Measurements from ENCODE around the gene OR2C1. TPM values are rescaled to one million over a fixed set of nuclear protein-coding genes. Genes with fewer than 3 reads are reported as not detected.

Gene OR2C1
- total and polyA plus RNA-seq, 9 donors = 0.11 to 0.35 (median 0.19) TPM; not detected in 2

- WGBS (ENCODE audit: insufficient coverage) = no CpG with 5 or more reads among the region's 4 CpGs
- H3K27ac ChIP-seq (ENCODE audit: low read length) = no peak overlapping the region
Measured at GRCh38 chr16:3348547-3349167, 7.0 kb upstream of the OR2C1 start.

DNA sequence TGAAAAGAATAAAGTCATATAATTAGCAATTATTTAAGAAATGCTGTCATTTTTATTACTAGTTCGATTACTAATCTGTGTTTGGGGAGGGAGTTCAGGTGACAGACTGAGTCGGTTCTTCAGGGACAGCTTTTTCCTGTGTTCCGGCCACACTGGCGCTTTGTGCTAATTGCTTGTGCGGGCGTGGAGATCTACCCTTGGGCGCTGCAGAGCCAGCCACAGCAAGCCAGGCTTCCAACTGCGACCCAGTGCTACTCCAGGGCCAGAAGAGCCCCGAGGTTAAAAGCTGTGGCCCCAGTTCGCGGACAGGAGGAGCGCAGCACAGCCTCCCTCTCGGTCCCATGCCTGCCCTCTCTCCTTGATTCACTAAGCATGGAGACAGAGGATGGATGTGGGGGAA is 6.5 kb upstream of the OR2C1 start:
- no peak for DNase-seq
- Histone ChIP-seq H3K4me1 (ENCODE audit: control insufficient read depth, insufficient read depth, low read length) (no peaks in the 10 kb centered on the region), H3K27ac (ENCODE audit: low read length) (no peak overlapping the region), H3K36me3 (ENCODE audit: control insufficient read depth, insufficient read depth, low read length) (no peaks in the 10 kb centered on the region), H3K27me3 (ENCODE audit: control insufficient read depth, insufficient read depth, low read length) (no peaks in the 10 kb centered on the region), H3K4me3 (ENCODE audit: low read length) (no peak overlapping the region), H3K9me3 (replicated peaks; ENCODE audit: control insufficient read depth, low read depth, low read length) (no peaks in the 10 kb centered on the region)
- WGBS (ENCODE audit: insufficient coverage) = 54% methylated on average over 6 of the region's 13 CpGs

More at GRCh38 chr16:3348547-3349167, 7.0 kb upstream of the OR2C1 start:
- no peaks in the 10 kb centered on the region for H3K9me3 ChIP-seq (replicated peaks; ENCODE audit: control insufficient read depth, low read depth, low read length)
- no peaks in the 10 kb centered on the region for H3K27me3 ChIP-seq (ENCODE audit: control insufficient read depth, insufficient read depth, low read length)
- H3K36me3 ChIP-seq (ENCODE audit: control insufficient read depth, insufficient read depth, low read length) = no peaks in the 10 kb centered on the region
- H3K4me3 ChIP-seq (ENCODE audit: low read length) = no peak overlapping the region
- no peak for DNase-seq
- no peaks in the 10 kb centered on the region for H3K4me1 ChIP-seq (ENCODE audit: control insufficient read depth, insufficient read depth, low read length)

DNA sequence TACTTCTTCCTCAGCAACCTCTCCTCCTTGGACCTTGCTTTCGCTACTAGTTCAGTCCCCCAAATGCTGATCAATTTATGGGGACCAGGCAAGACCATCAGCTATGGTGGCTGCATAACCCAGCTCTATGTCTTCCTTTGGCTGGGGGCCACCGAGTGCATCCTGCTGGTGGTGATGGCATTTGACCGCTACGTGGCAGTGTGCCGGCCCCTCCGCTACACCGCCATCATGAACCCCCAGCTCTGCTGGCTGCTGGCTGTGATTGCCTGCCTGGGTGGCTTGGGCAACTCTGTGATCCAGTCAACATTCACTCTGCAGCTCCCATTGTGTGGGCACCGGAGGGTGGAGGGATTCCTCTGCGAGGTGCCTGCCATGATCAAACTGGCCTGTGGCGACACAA is 429 bp downstream of the OR2C1 start:
- peaks cover 2% of the 10 kb centered on the region for H3K27me3 ChIP-seq (ENCODE audit: control insufficient read depth, insufficient read depth, low read length)
- H3K4me1 ChIP-seq (ENCODE audit: control insufficient read depth, insufficient read depth, low read length) = no peaks in the 10 kb centered on the region
- 63% methylated on average over 9 of the region's 10 CpGs for WGBS (ENCODE audit: insufficient coverage)
- H3K27ac ChIP-seq (ENCODE audit: low read length) = no peak overlapping the region
- no peaks in the 10 kb centered on the region for H3K9me3 ChIP-seq (replicated peaks; ENCODE audit: control insufficient read depth, low read depth, low read length)
- no peak for DNase-seq
- no peak overlapping the region for H3K4me3 ChIP-seq (ENCODE audit: low read length)
- H3K36me3 ChIP-seq (ENCODE audit: control insufficient read depth, insufficient read depth, low read length) = no peaks in the 10 kb centered on the region

GRCh38 chr16:3358871-3359270 is 3.2 kb downstream of the OR2C1 start:
- no peak for DNase-seq
- Histone ChIP-seq H3K27me3 (ENCODE audit: control insufficient read depth, insufficient read depth, low read length) (peaks cover 2% of the 10 kb centered on the region), H3K4me3 (ENCODE audit: low read length) (no peak overlapping the region), H3K27ac (ENCODE audit: low read length) (no peak overlapping the region), H3K4me1 (ENCODE audit: control insufficient read depth, insufficient read depth, low read length) (no peaks in the 10 kb centered on the region), H3K9me3 (replicated peaks; ENCODE audit: control insufficient read depth, low read depth, low read length) (no peaks in the 10 kb centered on the region), H3K36me3 (ENCODE audit: control insufficient read depth, insufficient read depth, low read length) (no peaks in the 10 kb centered on the region)
- no CpG with 5 or more reads among the region's 1 CpG for WGBS (ENCODE audit: insufficient coverage)

DNA sequence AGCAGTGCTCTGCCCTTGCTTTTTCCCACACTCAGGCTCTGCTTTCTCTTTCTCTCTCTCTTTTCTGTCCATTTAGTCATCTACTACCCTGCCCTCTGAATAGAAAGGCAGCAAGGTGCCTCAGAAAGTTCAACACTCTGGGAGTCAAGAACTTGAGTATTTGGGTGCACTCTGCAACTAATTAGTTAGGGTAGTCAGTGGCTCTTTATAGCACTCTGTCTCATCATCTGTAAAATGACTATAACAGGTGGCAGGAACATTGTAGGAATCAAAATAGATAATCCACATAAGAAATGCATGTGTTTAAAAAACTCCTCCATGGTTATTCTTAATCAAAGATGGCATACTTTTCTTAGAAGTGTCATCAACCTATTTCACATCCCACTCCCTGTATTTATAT is 7.2 kb downstream of the OR2C1 start:
- no peaks in the 10 kb centered on the region for H3K36me3 ChIP-seq (ENCODE audit: control insufficient read depth, insufficient read depth, low read length)
- H3K4me3 ChIP-seq (ENCODE audit: low read length) = no peak overlapping the region
- H3K27ac ChIP-seq (ENCODE audit: low read length) = no peak overlapping the region
- DNase-seq = no peak
- peaks cover 7% of the 10 kb centered on the region for H3K4me1 ChIP-seq (ENCODE audit: control insufficient read depth, insufficient read depth, low read length)
- H3K27me3 ChIP-seq (ENCODE audit: control insufficient read depth, insufficient read depth, low read length) = peaks cover 4% of the 10 kb centered on the region
- H3K9me3 ChIP-seq (replicated peaks; ENCODE audit: control insufficient read depth, low read depth, low read length) = peaks cover 22% of the 10 kb centered on the region

GRCh38 chr16:3363793-3364192 is 8.1 kb downstream of the OR2C1 start:
- no peak overlapping the region for H3K4me3 ChIP-seq (ENCODE audit: low read length)
- peaks cover 22% of the 10 kb centered on the region for H3K9me3 ChIP-seq (replicated peaks; ENCODE audit: control insufficient read depth, low read depth, low read length)
- DNase-seq = no peak
- WGBS (ENCODE audit: insufficient coverage) = 83% methylated on average over 1 of the region's 7 CpGs
- H3K36me3 ChIP-seq (ENCODE audit: control insufficient read depth, insufficient read depth, low read length) = no peaks in the 10 kb centered on the region
- H3K4me1 ChIP-seq (ENCODE audit: control insufficient read depth, insufficient read depth, low read length) = peaks cover 7% of the 10 kb centered on the region
- H3K27me3 ChIP-seq (ENCODE audit: control insufficient read depth, insufficient read depth, low read length) = peaks cover 4% of the 10 kb centered on the region
- H3K27ac ChIP-seq (ENCODE audit: low read length) = no peak overlapping the region

DNA sequence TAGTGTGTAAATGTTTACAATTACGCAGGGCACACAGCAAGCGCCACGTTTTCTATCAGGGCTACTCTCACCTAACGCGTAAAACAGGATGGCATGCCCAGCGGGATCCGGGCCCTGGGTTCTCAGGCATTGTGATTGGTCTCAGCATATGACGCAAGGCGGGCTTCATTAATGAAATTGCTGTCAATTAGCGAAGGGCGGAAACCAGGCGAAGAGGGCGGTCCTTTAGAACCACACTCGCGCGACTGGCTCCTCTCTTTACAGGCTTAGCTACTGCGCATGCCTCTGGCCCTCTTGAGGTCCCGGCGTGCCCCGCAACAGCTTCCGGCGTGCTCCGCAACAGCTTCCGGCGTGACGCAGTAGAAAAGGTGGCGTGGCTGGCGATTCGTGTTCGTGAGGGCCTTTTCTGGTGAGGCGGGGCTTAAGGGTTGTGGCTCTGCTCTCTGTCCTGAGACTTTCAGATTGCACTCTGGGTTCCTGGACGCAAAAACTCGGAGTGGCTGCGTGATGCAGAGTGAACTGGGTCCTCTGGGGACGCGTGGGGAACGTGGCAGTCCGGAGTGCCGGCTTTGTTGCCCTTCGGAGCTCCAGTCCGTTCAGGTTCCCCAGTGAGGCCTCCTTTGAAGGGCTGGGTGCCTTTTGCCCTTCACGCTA is 9.2 kb downstream of the OR2C1 start:
- 14% methylated on average over 34 of the region's 42 CpGs for WGBS (ENCODE audit: insufficient coverage)
- DNase-seq = peak; percentile 91
- H3K4me1 ChIP-seq (ENCODE audit: control insufficient read depth, insufficient read depth, low read length) = peaks cover 7% of the 10 kb centered on the region
- peak overlapping the region; percentile 59 for H3K4me3 ChIP-seq (ENCODE audit: low read length)
- peaks cover 4% of the 10 kb centered on the region for H3K27me3 ChIP-seq (ENCODE audit: control insufficient read depth, insufficient read depth, low read length)
- peaks cover 22% of the 10 kb centered on the region for H3K9me3 ChIP-seq (replicated peaks; ENCODE audit: control insufficient read depth, low read depth, low read length)
- H3K27ac ChIP-seq (ENCODE audit: low read length) = peak overlapping the region; percentile 91
- no peaks in the 10 kb centered on the region for H3K36me3 ChIP-seq (ENCODE audit: control insufficient read depth, insufficient read depth, low read length)

DNA sequence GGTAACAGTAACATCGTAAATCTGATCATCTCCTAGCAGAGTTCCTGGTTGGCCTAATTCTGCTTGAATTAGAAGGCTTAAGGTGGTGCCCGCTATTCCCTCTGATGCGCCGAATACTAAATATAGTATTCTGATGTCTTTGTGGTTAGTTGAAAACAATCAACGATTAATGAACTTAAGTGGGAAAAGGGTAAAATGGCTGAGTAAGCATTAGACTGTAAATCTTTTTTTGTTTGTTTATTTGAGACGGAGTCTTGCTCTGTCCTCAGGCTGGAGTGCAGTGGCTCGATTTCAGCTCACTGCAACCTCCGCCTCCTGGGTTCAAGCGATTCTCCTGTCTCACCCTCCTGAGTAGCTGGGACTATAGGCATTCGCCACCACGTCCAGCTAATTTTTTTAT is 13.4 kb downstream of the OR2C1 start:
- DNase-seq = no peak
- H3K4me1 ChIP-seq (ENCODE audit: control insufficient read depth, insufficient read depth, low read length) = peaks cover 7% of the 10 kb centered on the region
- no peak overlapping the region for H3K4me3 ChIP-seq (ENCODE audit: low read length)
- H3K27ac ChIP-seq (ENCODE audit: low read length) = no peak overlapping the region
- 93% methylated on average over 11 of the region's 11 CpGs for WGBS (ENCODE audit: insufficient coverage)
- peaks cover 31% of the 10 kb centered on the region for H3K9me3 ChIP-seq (replicated peaks; ENCODE audit: control insufficient read depth, low read depth, low read length)
- H3K36me3 ChIP-seq (ENCODE audit: control insufficient read depth, insufficient read depth, low read length) = no peaks in the 10 kb centered on the region
- H3K27me3 ChIP-seq (ENCODE audit: control insufficient read depth, insufficient read depth, low read length) = peaks cover 2% of the 10 kb centered on the region

DNA sequence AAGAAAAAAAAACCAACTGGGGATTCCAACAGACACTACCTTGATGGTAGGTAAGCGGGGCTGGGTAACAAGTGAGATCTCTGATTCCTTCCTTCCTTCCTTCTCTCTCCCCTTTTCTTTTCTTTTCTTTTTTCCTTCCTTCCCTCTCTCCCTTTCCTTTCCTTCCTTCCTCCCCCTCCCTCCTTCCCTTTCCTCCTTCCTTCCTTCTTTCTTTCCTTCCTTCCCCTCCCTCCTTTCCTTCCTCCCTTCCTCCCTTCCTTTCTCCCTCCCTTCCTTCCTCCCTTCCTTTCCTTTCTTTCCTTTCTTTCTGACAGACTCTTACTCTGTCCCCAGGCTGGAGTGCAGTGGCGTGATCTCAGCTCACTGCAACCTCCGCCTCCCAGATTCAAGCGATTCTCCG is 20.0 kb downstream of the OR2C1 start:
- Histone ChIP-seq H3K4me1 (ENCODE audit: control insufficient read depth, insufficient read depth, low read length) (no peaks in the 10 kb centered on the region), H3K4me3 (ENCODE audit: low read length) (no peak overlapping the region), H3K27me3 (ENCODE audit: control insufficient read depth, insufficient read depth, low read length) (peaks cover 2% of the 10 kb centered on the region), H3K9me3 (replicated peaks; ENCODE audit: control insufficient read depth, low read depth, low read length) (peaks cover 62% of the 10 kb centered on the region), H3K36me3 (ENCODE audit: control insufficient read depth, insufficient read depth, low read length) (no peaks in the 10 kb centered on the region), H3K27ac (ENCODE audit: low read length) (no peak overlapping the region)
- no peak for DNase-seq
- 100% methylated on average over 5 of the region's 5 CpGs for WGBS (ENCODE audit: insufficient coverage)

- H3K27me3 ChIP-seq (ENCODE audit: control insufficient read depth, insufficient read depth, low read length) = peaks cover 2% of the 10 kb centered on the region
- no peak for DNase-seq
- no peak overlapping the region for H3K4me3 ChIP-seq (ENCODE audit: low read length)
- peaks cover 79% of the 10 kb centered on the region for H3K9me3 ChIP-seq (replicated peaks; ENCODE audit: control insufficient read depth, low read depth, low read length)
- H3K27ac ChIP-seq (ENCODE audit: low read length) = no peak overlapping the region
- no peaks in the 10 kb centered on the region for H3K4me1 ChIP-seq (ENCODE audit: control insufficient read depth, insufficient read depth, low read length)
- peaks cover 10% of the 10 kb centered on the region for H3K36me3 ChIP-seq (ENCODE audit: control insufficient read depth, insufficient read depth, low read length)
Measured at GRCh38 chr16:3377917-3378316, 22.2 kb downstream of the OR2C1 start.

All from muscle of leg (tissue), 11 donors.